ENCODE data around the gene FGGY. TPM values are rescaled to one million over a fixed set of nuclear protein-coding genes. Genes with fewer than 3 reads are reported as not detected.
"Not testable (repeated sequence)": the region's sequence is repeated elsewhere in the genome, so short reads cannot be mapped to it uniquely, and the experiment has no call there.

The FGGY gene
- 10.7 TPM for polyA plus RNA-seq (2013, experiment 1 of 2; ENCODE audit: insufficient read length)
- polyA plus RNA-seq (2013, experiment 2 of 2; ENCODE audit: insufficient read length): 9.0 TPM

- peak; percentile 99 for DNase-seq
Observed at GRCh38 chr1:59296358-59297256, at the start of gene FGGY. FGGY (plus strand) TSS chr1:59297094; CDS start chr1:59321550, 24,456 bp downstream.

- no peak for DNase-seq
Observed at GRCh38 chr1:59248758-59249157, 48.1 kb upstream of the FGGY start.

GRCh38 chr1:59249396-59250137 is 47.3 kb upstream of the FGGY start:
- no peak for DNase-seq

GRCh38 chr1:59251061-59251460 is 45.8 kb upstream of the FGGY start:
- not testable (repeated sequence) for DNase-seq

GRCh38 chr1:59256429-59256828 is 40.5 kb upstream of the FGGY start:
- DNase-seq: not testable (repeated sequence)

GRCh38 chr1:59258412-59259032 is 38.4 kb upstream of the FGGY start:
- no peak for DNase-seq

- DNase-seq: peak; percentile 81
Observed at GRCh38 chr1:59261537-59261936, 35.4 kb upstream of the FGGY start.

GRCh38 chr1:59262631-59263030 is 34.3 kb upstream of the FGGY start:
- no peak for DNase-seq

- peak; percentile 55 for DNase-seq
Observed at GRCh38 chr1:59263111-59263510, 33.8 kb upstream of the FGGY start.

- DNase-seq: no peak
Observed at GRCh38 chr1:59265622-59266021, 31.3 kb upstream of the FGGY start.

- DNase-seq: no peak
Observed at GRCh38 chr1:59266180-59266926, 30.5 kb upstream of the FGGY start.

GRCh38 chr1:59266927-59267293 is 30.0 kb upstream of the FGGY start:
- DNase-seq: no peak

GRCh38 chr1:59268406-59268805 is 28.5 kb upstream of the FGGY start:
- no peak for DNase-seq

- no peak for DNase-seq
Observed at GRCh38 chr1:59271561-59272260, 25.2 kb upstream of the FGGY start.

GRCh38 chr1:59272507-59272906 is 24.4 kb upstream of the FGGY start:
- DNase-seq: peak; percentile 85

GRCh38 chr1:59276439-59276851 is 20.4 kb upstream of the FGGY start:
- no peak for DNase-seq

GRCh38 chr1:59278780-59279354 is 18.0 kb upstream of the FGGY start:
- DNase-seq: no peak

- no peak for DNase-seq
Observed at GRCh38 chr1:59279645-59280044, 17.2 kb upstream of the FGGY start.

- DNase-seq: no peak
Observed at GRCh38 chr1:59282951-59283350, 13.9 kb upstream of the FGGY start.

GRCh38 chr1:59285691-59286090 is 11.2 kb upstream of the FGGY start:
- peak; percentile 45 for DNase-seq

- DNase-seq: no peak
Observed at GRCh38 chr1:59288046-59288445, 8.8 kb upstream of the FGGY start.
